ENCODE results near the gene METTL23. TPM values are rescaled to one million over a fixed set of nuclear protein-coding genes. Genes with fewer than 3 reads are reported as not detected.

Gene METTL23
- total and polyA plus RNA-seq, 2 of the 8 experiments (the other 6 are each of a cell fraction or from before 2014, with no cell fraction given) = 36.1 to 60.2 TPM

GRCh38 chr17:76781056-76781982, 54.7 kb downstream of the METTL23 start:
- FAIRE-seq = no peak
- TF ChIP-seq E2F6 (IDR thresholded peaks at IDR 0.05) (no peak), ATF2 (IDR thresholded peaks at IDR 0.05; ENCODE audit: low read length) (no peak), RAD21 (IDR thresholded peaks at IDR 0.05 in 1 of 2, conservative IDR thresholded peaks at IDR 0.05 in 1 of 2; ENCODE audit: low read depth in 2 of 2, low read length in 2 of 2) (peak in 1 of 2 experiments; percentile 18; a peak in 1 of 4 replicates), ATF3 (IDR thresholded peaks at IDR 0.05; ENCODE audit: insufficient read depth, low read depth, low read length) (no peak), CREB1 (IDR thresholded peaks at IDR 0.05) (no peak), CBX5 (IDR thresholded peaks at IDR 0.05; ENCODE audit: low read depth, low read length) (no peak)

More at GRCh38 chr17:76781056-76781982, 54.7 kb downstream of the METTL23 start:
- no peaks in the 10 kb centered on the region for H3K4me1 ChIP-seq (replicated peaks in 1 of 4; ENCODE audit: control insufficient read depth in 3 of 4, insufficient read depth in 4 of 4, low read length in 3 of 4)
- H2BK15ac ChIP-seq (ENCODE audit: low read length) = no peak overlapping the region
- H3K9ac ChIP-seq (replicated peaks in 1 of 4; ENCODE audit: extremely low read depth in 1 of 4, low read depth in 3 of 4, low read length in 3 of 4) = no peak overlapping the region
- H3K36me3 ChIP-seq (ENCODE audit: control insufficient read depth in 2 of 4, insufficient read depth in 4 of 4, low read length in 3 of 4) = peaks cover 0 to 6% (median 1%) of the 10 kb centered on the region in 4 experiments; a peak in 3 of 8 replicates
- H3K23ac ChIP-seq (ENCODE audit: insufficient read length) = no peak overlapping the region
- H4K91ac ChIP-seq (replicated peaks; ENCODE audit: insufficient read length, low read length) = no peak overlapping the region
- H4K8ac ChIP-seq (ENCODE audit: extremely low read depth, insufficient read depth, low read length) = no peak overlapping the region
- ChIA-PET CTCF (ENCODE audit: partially characterized antibody) (interaction anchor here (0.6 to 1.6 kb wide), 12 partner anchors 12 to 619 kb away, joined by 3 to 6 read pairs (median 4); partner anchors contain the start of gene METTL23), POLR2A (ENCODE audit: partially characterized antibody) (interaction anchor here (1.0 kb wide), 1 partner anchor 48 kb away, joined by 5 read pairs; no protein-coding TSS in a partner anchor)
- H3K79me2 ChIP-seq (ENCODE audit: control insufficient read depth in 1 of 2, insufficient read depth in 2 of 2, low read length in 2 of 2) = no peaks in the 10 kb centered on the region
- H2BK12ac ChIP-seq (ENCODE audit: low read depth, low read length) = no peak overlapping the region
- H3K14ac ChIP-seq (ENCODE audit: insufficient read length) = no peak overlapping the region
- H3K23me2 ChIP-seq (ENCODE audit: low read depth, low read length) = no peaks in the 10 kb centered on the region
- DNase-seq (ENCODE audit: low read depth in 1 of 2, low spot score in 2 of 2) = no peak
- no peak overlapping the region for H2AFZ ChIP-seq (ENCODE audit: low read length)
- H3K27me3 ChIP-seq (replicated peaks in 1 of 4; ENCODE audit: control insufficient read depth in 3 of 4, extremely low read depth in 1 of 4, insufficient read depth in 3 of 4, low read length in 3 of 4) = no peaks in the 10 kb centered on the region
- no peak overlapping the region for H3K27ac ChIP-seq (ENCODE audit: low read depth, low read length)
- no peak overlapping the region for H3K56ac ChIP-seq (replicated peaks; ENCODE audit: insufficient read length, low read depth, low read length)
- no peak overlapping the region for H2BK20ac ChIP-seq (ENCODE audit: low read length)
- no peak overlapping the region for H2BK120ac ChIP-seq (replicated peaks; ENCODE audit: low read depth, low read length)
- no peak overlapping the region for H2AK5ac ChIP-seq (ENCODE audit: low read depth, low read length)
- no peak overlapping the region for H4K5ac ChIP-seq (ENCODE audit: insufficient read length, low read depth, low read length)
- no peak overlapping the region for H3K4me3 ChIP-seq (ENCODE audit: extremely low read depth in 1 of 4, insufficient read depth in 2 of 4, low read depth in 3 of 4, low read length in 4 of 4)
- no peak overlapping the region for H3K18ac ChIP-seq (ENCODE audit: extremely low read depth, low read length)
- no peak overlapping the region for H3K4me2 ChIP-seq (ENCODE audit: insufficient read depth in 1 of 2, low read depth in 2 of 2, low read length in 2 of 2)
- H3K79me1 ChIP-seq (ENCODE audit: low read depth, low read length) = no peaks in the 10 kb centered on the region
- no peaks in the 10 kb centered on the region for H3K9me3 ChIP-seq (ENCODE audit: insufficient read depth in 2 of 2, low read depth in 1 of 2, low read length in 1 of 2)
- H3K4ac ChIP-seq (replicated peaks; ENCODE audit: insufficient read length, low read depth, low read length) = no peak overlapping the region
- no peaks in the 10 kb centered on the region for H4K20me1 ChIP-seq (replicated peaks in 1 of 2; ENCODE audit: control insufficient read depth in 1 of 2, insufficient read depth in 2 of 2, low read length in 2 of 2)
- WGBS, 2 experiments (ENCODE audit: extremely low coverage in 1 of 2, insufficient coverage in 1 of 2, insufficient read length in 1 of 2, insufficient replicate concordance in 2 of 2, low coverage in 1 of 2, low lambda C conversion rate in 2 of 2, missing lambda C conversion rate in 1 of 2) = 85% methylated on average over 12 of the region's 12 CpGs; no CpG with 5 or more reads in 1 of the 2 experiments
- no peak overlapping the region for H2BK5ac ChIP-seq (ENCODE audit: low read depth, low read length)
